Stimulated activated effector memory CD8-positive, alpha-beta T cell treated with anti-CD3 and anti-CD28 coated beads, Interleukin-12 subunit alpha, Interleukin-12 subunit beta, amount 100 ng/mL, for 72 hours (primary cell): ENCODE measurements around the gene SERPINA5.
"Not testable (repeated sequence)": the region's sequence is repeated elsewhere in the genome, so short reads cannot be mapped to it uniquely, and the experiment has no call there.

Source experiments
- ATAC-seq: fragments of 150-1000 bp; cut with Tn5 transposase; 2 replicates; pipeline ENCODE4 v1.10.0; 2021
- DNase-seq, 2 donors: peaks; one replicate each; pipeline ENCODE4 v3.0.0; 2021 to 2022; ENCODE audit warnings: low spot score in 2 of 2
- H3K27ac Mint-ChIP-seq: one replicate; pipeline ENCODE4 v1.8.0; 2022; ENCODE audit warnings: mild to moderate bottlenecking, mixed read lengths
- H3K36me3 Mint-ChIP-seq: one replicate; pipeline ENCODE4 v1.8.0; 2022; ENCODE audit warnings: mild to moderate bottlenecking, mixed read lengths
- H3K4me1 Mint-ChIP-seq: one replicate; pipeline ENCODE4 v1.8.0; 2022; ENCODE audit warnings: mixed read lengths
- H3K4me3 Mint-ChIP-seq: one replicate; pipeline ENCODE4 v1.8.0; 2022; ENCODE audit warnings: mild to moderate bottlenecking, mixed read lengths
- H3K9me3 Mint-ChIP-seq: one replicate; pipeline ENCODE4 v1.8.0; 2022; ENCODE audit warnings: mixed read lengths

The SERPINA5 gene

GRCh38 chr14:94598816-94599655 is 17.8 kb downstream of the SERPINA5 start:
- Mint-ChIP-seq H3K9me3 (no peaks in the 10 kb centered on the region), H3K27ac (no peak overlapping the region), H3K36me3 (no peaks in the 10 kb centered on the region), H3K4me1 (no peaks in the 10 kb centered on the region), H3K4me3 (no peak overlapping the region)
- DNase-seq (no peak), ATAC-seq (no peak)

GRCh38 chr14:94599656-94600004 is 18.4 kb downstream of the SERPINA5 start:
- ATAC-seq = no peak
- H3K9me3 Mint-ChIP-seq = no peaks in the 10 kb centered on the region
- no peaks in the 10 kb centered on the region for H3K36me3 Mint-ChIP-seq
- no peak overlapping the region for H3K27ac Mint-ChIP-seq
- H3K4me1 Mint-ChIP-seq = no peaks in the 10 kb centered on the region
- no peak overlapping the region for H3K4me3 Mint-ChIP-seq
- DNase-seq = no peak

DNA sequence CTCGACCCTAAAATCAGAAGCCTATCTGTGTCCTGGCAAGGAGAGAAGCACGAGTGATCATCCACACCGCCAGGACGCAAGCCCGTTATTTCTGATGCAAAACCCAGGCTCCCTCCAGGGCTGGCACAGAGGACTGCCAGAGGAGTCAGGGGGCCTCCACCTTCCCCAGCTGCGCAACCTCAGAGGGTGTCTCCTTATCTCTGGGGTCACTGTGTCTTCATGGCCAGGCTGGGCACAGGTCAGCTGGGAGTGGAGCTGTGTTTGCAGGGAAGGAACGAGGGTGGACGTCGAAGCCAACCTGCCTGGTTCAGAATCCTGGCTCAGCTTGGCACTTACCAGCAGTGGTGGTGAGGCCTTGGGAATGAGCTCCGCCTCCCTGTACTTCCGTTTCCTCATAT is 18.9 kb downstream of the SERPINA5 start:
- H3K9me3 Mint-ChIP-seq = no peaks in the 10 kb centered on the region
- DNase-seq (no peak), ATAC-seq (no peak)
- H3K36me3 Mint-ChIP-seq = no peaks in the 10 kb centered on the region
- no peak overlapping the region for H3K27ac Mint-ChIP-seq
- no peak overlapping the region for H3K4me3 Mint-ChIP-seq
- H3K4me1 Mint-ChIP-seq = no peaks in the 10 kb centered on the region

GRCh38 chr14:94601884-94602391 is 20.7 kb downstream of the SERPINA5 start:
- Mint-ChIP-seq H3K9me3 (no peaks in the 10 kb centered on the region), H3K27ac (no peak overlapping the region), H3K36me3 (no peaks in the 10 kb centered on the region), H3K4me1 (no peaks in the 10 kb centered on the region), H3K4me3 (no peak overlapping the region)
- ATAC-seq (no peak), DNase-seq (no peak)

DNA sequence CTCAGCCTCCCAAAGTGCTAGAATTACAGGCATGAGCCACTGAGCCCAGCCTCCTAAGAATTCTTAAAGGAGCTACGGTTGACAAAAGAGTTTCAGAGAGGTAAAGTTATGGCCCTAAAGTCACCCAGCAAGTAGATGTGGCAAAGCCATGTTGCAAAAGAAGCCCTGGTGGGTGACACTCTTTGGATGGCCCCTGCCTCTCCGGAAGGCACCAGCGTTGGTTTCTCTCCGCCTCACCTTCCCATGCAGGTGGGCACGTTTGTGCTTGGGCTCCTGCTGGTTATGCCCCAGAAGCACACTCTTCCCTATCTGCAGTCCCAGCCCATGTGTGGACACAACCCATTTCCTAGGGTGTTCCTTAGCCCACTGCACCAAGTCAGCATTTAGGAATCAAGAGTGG is 21.5 kb downstream of the SERPINA5 start:
- H3K4me3 Mint-ChIP-seq = no peak overlapping the region
- ATAC-seq (no peak), DNase-seq (no peak)
- H3K36me3 Mint-ChIP-seq = no peaks in the 10 kb centered on the region
- no peaks in the 10 kb centered on the region for H3K4me1 Mint-ChIP-seq
- no peaks in the 10 kb centered on the region for H3K9me3 Mint-ChIP-seq
- no peak overlapping the region for H3K27ac Mint-ChIP-seq

GRCh38 chr14:94605361-94605760 is 24.1 kb downstream of the SERPINA5 start:
- H3K9me3 Mint-ChIP-seq = no peaks in the 10 kb centered on the region
- no peak overlapping the region for H3K4me3 Mint-ChIP-seq
- DNase-seq (no peak), ATAC-seq (no peak)
- H3K27ac Mint-ChIP-seq = no peak overlapping the region
- H3K36me3 Mint-ChIP-seq = no peaks in the 10 kb centered on the region
- H3K4me1 Mint-ChIP-seq = no peaks in the 10 kb centered on the region

GRCh38 chr14:94608966-94609365 is 27.7 kb downstream of the SERPINA5 start:
- not testable (repeated sequence) for DNase-seq, H3K9me3 Mint-ChIP-seq, ATAC-seq, H3K4me1 Mint-ChIP-seq, H3K27ac Mint-ChIP-seq, H3K4me3 Mint-ChIP-seq, H3K36me3 Mint-ChIP-seq

GRCh38 chr14:94611179-94611578 is 30.0 kb downstream of the SERPINA5 start:
- no peaks in the 10 kb centered on the region for H3K36me3 Mint-ChIP-seq
- peaks cover under 1% of the 10 kb centered on the region for H3K9me3 Mint-ChIP-seq
- no peak for DNase-seq
- no peak for ATAC-seq
- no peak overlapping the region for H3K4me3 Mint-ChIP-seq
- no peaks in the 10 kb centered on the region for H3K4me1 Mint-ChIP-seq
- no peak overlapping the region for H3K27ac Mint-ChIP-seq

DNA sequence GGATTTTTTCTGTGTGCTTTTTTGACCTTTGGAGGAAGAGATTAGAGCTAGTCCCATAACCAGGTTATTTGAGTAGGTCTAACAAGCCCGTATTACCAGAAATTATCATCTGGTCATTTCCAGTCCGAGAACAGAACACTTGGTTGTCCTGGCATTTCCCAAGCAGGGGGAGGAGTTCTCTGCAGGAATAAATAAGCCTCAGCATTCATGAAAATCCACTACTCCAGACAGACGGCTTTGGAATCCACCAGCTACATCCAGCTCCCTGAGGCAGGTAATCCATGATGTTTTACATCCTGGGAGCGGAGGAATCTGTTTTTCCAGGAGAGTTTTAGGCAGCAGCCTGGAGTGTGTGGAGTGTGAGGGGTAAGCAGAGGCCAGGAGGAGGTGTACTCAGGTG is 30.9 kb downstream of the SERPINA5 start, which contains the start of gene SERPINA3:
SERPINA3 (plus strand) TSS at position 218 of the 400 bp plus-strand sequence. CDS start 2,051 bp downstream, outside the sequence.
- ATAC-seq (no peak), DNase-seq (no peak)
- no peaks in the 10 kb centered on the region for H3K36me3 Mint-ChIP-seq
- H3K27ac Mint-ChIP-seq = no peak within 1 kb of the TSS
- H3K4me3 Mint-ChIP-seq = no peak within 1 kb of the TSS
- peaks cover 6% of the 10 kb centered on the region for H3K9me3 Mint-ChIP-seq
- no peaks in the 10 kb centered on the region for H3K4me1 Mint-ChIP-seq

GRCh38 chr14:94612580-94613554 is 31.6 kb downstream of the SERPINA5 start:
- no peaks in the 10 kb centered on the region for H3K4me1 Mint-ChIP-seq

GRCh38 chr14:94613720-94614644 is 32.8 kb downstream of the SERPINA5 start:
- Mint-ChIP-seq H3K9me3 (peaks cover 16% of the 10 kb centered on the region), H3K36me3 (no peaks in the 10 kb centered on the region), H3K4me1 (no peaks in the 10 kb centered on the region), H3K4me3 (no peak overlapping the region), H3K27ac (no peak overlapping the region)
- DNase-seq (no peak), ATAC-seq (no peak)

More at GRCh38 chr14:94612580-94613554, 31.6 kb downstream of the SERPINA5 start:
- DNase-seq = no peak
- H3K36me3 Mint-ChIP-seq = no peaks in the 10 kb centered on the region
- peaks cover 8% of the 10 kb centered on the region for H3K9me3 Mint-ChIP-seq
- no peak overlapping the region for H3K4me3 Mint-ChIP-seq
- H3K27ac Mint-ChIP-seq = no peak overlapping the region
- no peak for ATAC-seq

- H3K27ac Mint-ChIP-seq = no peak overlapping the region
- H3K4me3 Mint-ChIP-seq = no peak overlapping the region
- ATAC-seq (no peak), DNase-seq (no peak)
- no peaks in the 10 kb centered on the region for H3K36me3 Mint-ChIP-seq
- H3K9me3 Mint-ChIP-seq = peaks cover 17% of the 10 kb centered on the region
- H3K4me1 Mint-ChIP-seq = no peaks in the 10 kb centered on the region
Measured at GRCh38 chr14:94614802-94615201, 33.6 kb downstream of the SERPINA5 start.

DNA sequence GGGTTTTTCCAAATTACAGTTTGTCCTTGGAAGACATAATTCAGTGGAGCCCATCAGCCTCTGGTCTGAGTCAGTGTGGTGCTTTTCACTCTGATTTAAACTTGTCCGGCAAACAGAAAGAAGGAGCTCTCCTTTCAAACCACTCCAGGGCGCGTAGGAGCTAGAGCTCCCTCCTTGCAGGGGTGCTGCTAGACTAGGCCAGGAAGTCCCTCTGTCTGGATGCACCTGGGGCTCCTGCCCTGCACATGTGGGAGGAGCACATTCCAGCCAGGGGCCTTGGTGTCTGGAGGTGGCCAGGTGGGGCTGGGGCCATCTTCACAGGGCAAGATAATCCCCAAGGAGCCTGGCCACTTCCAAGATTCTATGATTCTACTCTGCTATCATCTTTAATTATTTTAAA is 34.0 kb downstream of the SERPINA5 start:
- no peaks in the 10 kb centered on the region for H3K4me1 Mint-ChIP-seq
- H3K27ac Mint-ChIP-seq = no peak overlapping the region
- no peak for ATAC-seq
- DNase-seq = no peak
- no peaks in the 10 kb centered on the region for H3K36me3 Mint-ChIP-seq
- H3K9me3 Mint-ChIP-seq = peaks cover 21% of the 10 kb centered on the region
- no peak overlapping the region for H3K4me3 Mint-ChIP-seq

- DNase-seq = no peak
- Mint-ChIP-seq H3K4me1 (no peaks in the 10 kb centered on the region), H3K36me3 (no peaks in the 10 kb centered on the region), H3K27ac (no peak overlapping the region), H3K9me3 (peaks cover 21% of the 10 kb centered on the region), H3K4me3 (no peak overlapping the region)
- ATAC-seq = peak; percentile 31
Measured at GRCh38 chr14:94615823-94616570, 34.8 kb downstream of the SERPINA5 start.
